SJSA1 (cell line): Measurements from ENCODE around the gene ZNF454. TPM values are rescaled to one million over a fixed set of nuclear protein-coding genes. Genes with fewer than 3 reads are reported as not detected.

Experiments
- DNase-seq, 2 experiments: peaks; one replicate each; pipeline ENCODE4 v3.0.0-alpha.2; 2015 to 2020; ENCODE audit warnings: low spot score in 2 of 2, low read depth in 1 of 2
- H3K27ac ChIP-seq: fragments of 250-450 bp; sonication (Bioruptor Pico); 2 replicates; pipeline ENCODE4 v1.5.1; 2020; ENCODE audit warnings: mild to moderate bottlenecking, moderate library complexity
- H3K27me3 ChIP-seq: fragments of 250-450 bp; sonication (Bioruptor Pico); replicated peaks from 2 replicates; pipeline ENCODE4 v1.5.1; 2020; ENCODE audit warnings: mild to moderate bottlenecking, moderate library complexity
- H3K36me3 ChIP-seq: fragments of 250-450 bp; sonication (Bioruptor Pico); 2 replicates; pipeline ENCODE4 v1.5.1; 2020; ENCODE audit warnings: mild to moderate bottlenecking
- H3K4me1 ChIP-seq: fragments of 250-450 bp; sonication (Bioruptor Pico); replicated peaks from 2 replicates; pipeline ENCODE4 v1.6.1; 2021; ENCODE audit warnings: mild to moderate bottlenecking
- H3K4me3 ChIP-seq: fragments of 250-450 bp; sonication (Bioruptor Pico); 2 replicates; pipeline ENCODE4 v1.5.1; 2020; ENCODE audit warnings: mild to moderate bottlenecking
- H3K9me3 ChIP-seq: fragments of 250-450 bp; sonication (Bioruptor Pico); replicated peaks from 2 replicates; pipeline ENCODE4 v1.5.1; 2020; ENCODE audit warnings: mild to moderate bottlenecking
- total RNA-seq: library from RNA; depleted of rRNA; stranded (reverse); fragments of >200 nt; shearing (Covaris generic); gene quantifications from 2 replicates; pipeline ENCODE4 v1.2.3, GENCODE V29; 2014

ZNF454 gene
- total RNA-seq, 1 experiment from 2014 or later, result not detected

DNA sequence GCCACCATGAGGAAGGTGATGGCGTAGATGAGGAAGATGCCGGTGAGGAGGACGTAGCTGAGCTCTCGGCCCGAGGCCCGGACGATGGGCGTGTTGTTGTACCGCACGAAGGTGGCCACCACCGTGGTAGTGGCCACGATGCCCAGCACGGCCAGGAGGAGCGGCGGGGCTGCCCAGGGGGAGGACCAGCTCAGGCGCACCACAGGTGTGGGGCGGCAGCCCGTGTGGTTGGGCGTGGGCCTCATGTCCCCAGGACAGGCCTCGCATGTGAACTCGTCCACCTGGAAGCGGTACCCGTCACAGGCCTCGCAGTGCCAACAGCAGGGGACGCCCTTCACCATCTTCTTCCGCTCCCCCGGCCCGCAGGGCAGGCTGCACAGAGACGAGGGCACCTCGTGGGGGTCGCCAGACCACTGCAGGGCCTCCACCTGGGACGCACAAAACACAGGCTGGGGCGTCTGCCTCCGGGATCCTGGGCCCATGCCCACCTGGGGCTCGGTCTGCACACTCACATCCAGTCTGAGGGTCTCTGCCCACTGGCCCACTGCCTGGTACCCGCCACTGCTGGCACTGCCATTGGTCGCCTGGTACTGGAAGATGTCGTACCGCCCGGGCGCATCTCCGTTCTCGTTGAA is 45.4 kb downstream of the ZNF454 start:
- H3K36me3 ChIP-seq, result no peaks in the 10 kb centered on the region
- H3K4me3 ChIP-seq, result no peak overlapping the region
- H3K9me3 ChIP-seq, result peaks cover 69% of the 10 kb centered on the region
- no peaks in the 10 kb centered on the region for H3K27me3 ChIP-seq
- no peak for DNase-seq
- H3K4me1 ChIP-seq, result no peaks in the 10 kb centered on the region
- H3K27ac ChIP-seq, result no peak overlapping the region

DNA sequence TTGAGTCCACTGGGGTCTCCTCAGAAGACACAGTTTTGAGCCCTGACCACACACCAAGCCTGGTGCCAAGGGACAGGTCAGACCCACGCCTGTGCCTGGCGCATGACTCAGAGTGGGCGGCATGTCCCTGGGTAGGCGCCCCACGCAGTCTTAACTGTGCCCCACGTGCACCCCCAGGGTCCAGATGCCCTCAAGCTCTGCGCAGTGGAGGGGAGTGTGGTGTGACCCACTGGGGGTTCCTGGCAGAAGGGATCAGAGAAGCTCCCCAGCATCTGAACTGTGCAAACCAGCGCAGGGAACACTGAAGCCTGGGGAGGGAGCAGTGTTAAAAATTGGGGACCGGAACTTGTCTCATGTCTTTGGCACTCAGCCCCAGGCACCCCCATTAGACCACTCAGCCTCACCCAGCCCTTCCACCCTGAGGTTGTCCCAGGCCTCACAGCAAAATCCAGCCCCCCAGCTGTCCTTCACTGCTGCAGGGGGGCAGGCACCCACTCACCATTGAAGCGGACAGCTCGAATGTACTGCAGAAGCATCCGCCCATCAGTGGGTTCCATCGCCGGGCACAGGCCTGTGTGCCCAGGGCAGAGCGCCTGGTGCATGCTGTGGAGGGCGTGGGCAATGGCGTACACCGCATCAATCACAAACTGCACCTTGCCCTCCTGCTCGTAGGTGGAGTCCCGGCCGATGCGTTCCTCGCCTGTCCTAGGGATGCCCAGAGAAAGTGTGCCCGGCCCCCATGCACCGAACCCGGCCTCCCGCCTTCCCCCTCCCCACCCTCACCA is 47.6 kb downstream of the ZNF454 start:
- H3K36me3 ChIP-seq, result no peaks in the 10 kb centered on the region
- no peak overlapping the region for H3K27ac ChIP-seq
- peaks cover 68% of the 10 kb centered on the region for H3K9me3 ChIP-seq
- H3K4me3 ChIP-seq, result no peak overlapping the region
- DNase-seq, result peak in 1 of 2 experiments; percentile 34
- no peaks in the 10 kb centered on the region for H3K27me3 ChIP-seq
- H3K4me1 ChIP-seq, result no peaks in the 10 kb centered on the region

DNA sequence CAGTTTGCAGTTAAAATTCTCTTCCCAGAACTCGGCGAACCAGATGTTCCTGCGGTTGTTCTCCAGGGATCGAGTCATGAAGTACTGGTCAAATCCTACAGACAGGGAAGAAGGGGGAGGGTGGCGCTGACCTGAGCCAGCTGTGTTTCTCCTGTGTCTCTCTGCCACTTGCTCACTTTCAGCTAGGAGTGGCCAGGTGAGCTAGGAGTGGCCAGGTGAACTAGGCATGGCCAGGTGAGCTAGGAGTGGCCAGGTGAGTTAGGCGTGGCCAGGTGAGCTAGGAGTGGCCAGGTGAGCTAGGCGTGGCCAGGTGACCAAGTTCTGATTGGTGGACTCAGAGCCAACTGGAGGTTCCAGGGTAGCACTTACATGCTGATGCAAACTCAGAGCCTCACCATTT is 48.3 kb downstream of the ZNF454 start:
- Histone ChIP-seq H3K27ac (no peak overlapping the region), H3K27me3 (no peaks in the 10 kb centered on the region), H3K36me3 (no peaks in the 10 kb centered on the region), H3K4me1 (no peaks in the 10 kb centered on the region), H3K4me3 (no peak overlapping the region), H3K9me3 (peaks cover 70% of the 10 kb centered on the region)
- peak in 1 of 2 experiments; percentile 30 for DNase-seq

DNA sequence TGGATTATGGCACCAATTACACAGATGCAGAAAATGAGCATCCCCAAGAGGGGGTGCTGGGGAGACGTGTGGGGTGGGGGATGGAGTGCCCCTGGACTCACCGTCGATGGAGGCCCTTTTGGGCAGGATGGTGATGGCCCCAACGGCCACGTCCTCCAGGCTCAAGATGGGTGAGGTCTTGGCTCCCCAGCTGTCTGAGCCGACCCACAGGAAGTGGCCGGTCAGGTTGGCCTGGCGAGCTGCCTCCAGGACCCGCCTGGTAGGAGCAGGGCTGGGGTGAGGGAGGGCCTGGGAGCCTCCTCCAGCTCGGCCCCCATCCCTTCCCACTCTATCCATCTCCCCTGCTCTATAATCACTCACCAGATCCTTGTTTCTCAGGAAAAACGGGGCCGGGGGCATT is 49.5 kb downstream of the ZNF454 start:
- Histone ChIP-seq H3K27ac (no peak overlapping the region), H3K36me3 (no peaks in the 10 kb centered on the region), H3K4me1 (no peaks in the 10 kb centered on the region), H3K27me3 (no peaks in the 10 kb centered on the region), H3K9me3 (peaks cover 69% of the 10 kb centered on the region), H3K4me3 (no peak overlapping the region)
- peak in 1 of 2 experiments; percentile 38 for DNase-seq

DNA sequence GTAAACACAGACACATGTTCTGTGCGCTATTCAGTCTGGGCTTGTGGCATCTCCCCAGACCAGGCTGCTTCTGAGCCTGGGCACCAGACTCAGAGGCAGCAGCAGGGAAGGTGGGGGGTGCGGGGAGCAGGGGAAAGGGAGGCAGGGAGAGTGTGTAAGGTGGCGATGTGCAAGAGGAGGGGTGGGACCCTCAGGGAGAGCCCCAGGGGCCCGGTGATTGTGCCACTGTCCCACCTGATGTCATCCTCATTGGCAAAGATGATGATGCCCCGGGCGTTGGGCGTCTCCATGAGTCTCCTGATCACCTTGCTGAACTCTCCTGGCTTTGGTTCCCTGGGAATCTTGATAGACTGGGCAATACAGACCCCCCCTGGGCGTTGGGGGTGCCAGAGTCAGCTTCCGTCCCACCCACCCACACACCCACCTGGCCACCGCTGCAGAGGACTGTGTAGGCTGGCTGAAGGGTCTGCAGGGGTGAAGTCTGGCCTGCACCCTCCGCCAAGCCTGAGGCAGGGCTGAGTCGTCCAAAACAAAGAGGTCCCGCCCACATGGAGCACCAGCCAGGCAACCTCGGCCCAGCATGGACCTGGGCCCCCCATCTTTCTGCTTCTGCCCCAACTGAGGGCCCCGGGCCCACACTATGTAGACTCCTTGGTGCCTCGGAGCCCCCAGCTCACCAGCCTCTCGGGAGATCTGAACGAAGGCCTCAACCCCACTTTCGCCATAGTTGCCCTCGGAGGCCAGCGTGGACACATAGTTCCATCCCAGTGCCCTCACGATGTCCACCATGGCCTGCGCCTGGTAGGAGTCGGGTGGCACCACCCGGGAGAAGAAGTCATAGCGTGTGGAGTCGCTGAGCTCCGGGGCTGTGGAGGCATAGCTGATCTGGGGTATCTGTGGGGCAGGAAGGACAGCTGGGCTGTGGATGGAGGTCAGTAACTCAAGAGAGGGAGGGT is 50.5 kb downstream of the ZNF454 start:
- DNase-seq, result peak in 1 of 2 experiments; percentile 40

DNA sequence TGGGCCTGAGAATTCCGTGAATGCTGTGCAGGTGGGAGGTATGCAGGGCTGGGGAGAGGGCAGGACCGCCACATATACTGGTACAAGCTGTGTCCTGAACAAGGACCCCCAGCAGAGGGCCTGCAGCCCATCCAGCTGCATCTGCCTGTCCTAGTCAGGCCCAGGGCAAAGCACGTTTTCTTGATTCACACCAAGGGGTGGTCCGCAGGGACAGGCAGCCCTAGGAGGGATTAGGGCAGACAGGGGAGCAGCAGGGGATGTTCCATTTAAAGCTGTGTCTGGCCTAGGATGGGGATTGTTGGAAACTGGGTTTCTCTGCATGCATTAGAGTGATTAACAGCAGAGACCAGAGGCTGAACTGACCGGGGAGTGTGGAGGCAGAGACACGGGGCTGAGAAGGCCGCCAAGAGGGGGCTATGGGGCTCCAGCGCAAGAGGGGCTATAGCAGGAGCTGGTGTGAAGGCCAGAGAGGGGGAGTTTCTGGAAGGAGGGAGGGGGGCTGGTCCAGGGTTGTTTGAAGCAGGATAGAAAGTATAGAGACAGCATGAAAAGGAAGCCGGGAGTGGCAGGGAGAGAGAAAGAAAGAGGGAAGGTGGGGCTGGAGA is 51.4 kb downstream of the ZNF454 start:
- peak in 1 of 2 experiments; percentile 40 for DNase-seq
- no peaks in the 10 kb centered on the region for H3K27me3 ChIP-seq
- H3K9me3 ChIP-seq, result peaks cover 68% of the 10 kb centered on the region
- H3K4me3 ChIP-seq, result no peak overlapping the region
- no peaks in the 10 kb centered on the region for H3K4me1 ChIP-seq
- H3K27ac ChIP-seq, result no peak overlapping the region
- H3K36me3 ChIP-seq, result no peaks in the 10 kb centered on the region

More for the DNA sequence above, 50.5 kb downstream of the ZNF454 start:
- Histone ChIP-seq H3K9me3 (peaks cover 69% of the 10 kb centered on the region), H3K4me1 (no peaks in the 10 kb centered on the region), H3K36me3 (no peaks in the 10 kb centered on the region), H3K27ac (no peak overlapping the region), H3K27me3 (no peaks in the 10 kb centered on the region), H3K4me3 (no peak overlapping the region)

DNA sequence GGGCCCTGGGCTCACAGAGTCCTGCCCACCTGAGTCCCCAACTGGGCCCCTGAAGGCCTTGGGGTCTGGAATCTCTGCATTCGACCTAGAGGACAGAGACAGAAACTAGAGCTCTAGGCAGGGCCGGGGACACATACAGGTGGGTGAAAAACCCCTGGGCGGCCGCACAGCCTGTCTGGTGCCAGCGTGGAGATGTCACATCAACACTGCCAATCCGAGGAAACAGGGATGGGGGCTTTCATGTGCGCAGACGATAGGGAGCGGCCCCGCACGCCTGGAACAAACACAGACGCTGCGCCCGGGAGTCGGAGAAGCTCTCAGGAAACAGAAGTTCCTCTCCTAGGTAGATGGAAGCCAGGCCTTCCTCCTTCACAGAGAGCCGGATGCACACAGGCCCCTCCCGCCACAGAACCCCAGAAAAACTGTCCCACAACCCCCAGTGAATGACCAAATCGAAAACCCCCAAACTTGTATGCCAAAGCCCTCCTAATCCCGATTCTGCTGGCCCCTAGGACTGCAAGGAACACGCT is 52.3 kb downstream of the ZNF454 start:
- H3K27ac ChIP-seq, result no peak overlapping the region
- no peaks in the 10 kb centered on the region for H3K4me1 ChIP-seq
- H3K4me3 ChIP-seq, result no peak overlapping the region
- H3K36me3 ChIP-seq, result no peaks in the 10 kb centered on the region
- peak in 1 of 2 experiments; percentile 39 for DNase-seq
- no peaks in the 10 kb centered on the region for H3K27me3 ChIP-seq
- H3K9me3 ChIP-seq, result peaks cover 64% of the 10 kb centered on the region

DNA sequence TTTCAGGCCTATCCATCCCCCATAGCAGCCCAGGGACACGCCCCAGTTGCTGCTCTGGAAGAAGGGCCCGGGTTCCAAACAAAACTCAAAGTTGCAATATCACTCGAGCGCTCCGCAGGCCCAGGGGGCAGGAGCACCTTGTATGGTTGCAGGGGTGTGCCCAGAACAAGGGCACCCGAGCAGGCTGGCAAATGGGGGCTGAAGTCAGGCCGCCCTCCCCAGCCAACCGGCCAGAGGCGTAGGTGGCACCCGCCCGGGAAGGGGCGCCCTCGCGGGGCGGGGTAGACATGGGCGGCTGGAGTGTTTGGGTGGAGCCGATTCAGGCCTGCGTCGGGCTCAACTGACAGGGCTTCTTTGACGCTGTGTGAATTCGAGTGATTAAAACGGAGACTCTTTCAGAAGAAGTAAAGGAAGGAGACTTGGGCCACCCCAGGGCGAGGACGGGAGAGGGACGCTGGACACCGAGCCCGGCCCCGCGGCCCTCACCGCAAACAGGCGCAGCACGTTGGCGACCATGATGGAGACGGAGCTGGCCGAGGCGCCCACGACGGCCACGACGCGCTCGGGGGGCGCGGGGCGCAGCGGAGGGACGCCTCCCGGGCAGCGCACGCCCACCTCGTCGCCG is 53.1 kb downstream of the ZNF454 start:
- Histone ChIP-seq H3K27ac (no peak overlapping the region), H3K9me3 (peaks cover 68% of the 10 kb centered on the region), H3K36me3 (no peaks in the 10 kb centered on the region), H3K4me3 (no peak overlapping the region), H3K27me3 (no peaks in the 10 kb centered on the region), H3K4me1 (no peaks in the 10 kb centered on the region)
- peak in 1 of 2 experiments; percentile 38 for DNase-seq

DNA sequence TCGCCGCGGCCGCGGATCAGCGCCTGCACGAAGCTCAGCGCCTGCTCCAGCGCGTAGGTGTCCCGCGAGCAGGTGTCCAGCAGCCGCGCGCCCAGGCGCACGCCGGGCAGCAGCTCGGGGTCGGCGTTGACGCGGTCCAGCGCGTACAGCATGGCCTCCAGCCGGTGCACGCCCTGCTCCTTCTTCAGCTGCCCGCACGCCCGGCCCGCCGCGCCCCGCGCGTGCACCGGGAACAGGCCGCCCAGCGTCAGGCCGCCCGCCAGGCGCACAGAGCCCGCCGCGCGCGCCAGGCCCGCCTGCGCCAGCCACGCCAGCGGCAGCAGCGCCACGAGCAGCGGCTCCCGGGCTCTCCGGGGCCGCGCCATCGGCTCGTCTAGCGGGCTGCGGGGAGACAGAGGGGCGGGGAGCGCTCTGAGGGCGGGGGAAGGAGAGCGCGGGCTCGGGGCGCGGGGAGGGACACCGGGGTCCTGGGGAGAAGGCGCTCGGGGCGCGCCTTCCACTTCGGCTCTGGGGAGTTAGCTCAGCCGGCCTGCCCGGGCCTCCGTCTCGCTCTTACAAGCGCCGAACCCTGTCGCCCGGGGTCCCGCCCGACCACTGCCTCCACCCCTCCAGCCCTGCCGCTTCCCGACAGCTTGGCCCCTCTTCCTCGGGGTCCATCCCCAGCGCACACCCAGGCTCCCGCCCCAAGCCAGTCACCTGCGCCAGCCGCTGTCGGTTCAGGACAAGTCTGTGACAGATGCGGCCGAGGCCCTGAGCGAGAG is 53.8 kb downstream of the ZNF454 start, which contains the start of gene GRM6:
GRM6 (minus strand) TSS at position 741 of the 761 bp plus-strand sequence; CDS start at position 365, 376 bp downstream.
- Histone ChIP-seq H3K36me3 (no peaks in the 10 kb centered on the region), H3K4me3 (no peak within 1 kb of the TSS), H3K4me1 (no peaks in the 10 kb centered on the region), H3K27me3 (no peaks in the 10 kb centered on the region), H3K27ac (no peak within 1 kb of the TSS), H3K9me3 (peaks cover 66% of the 10 kb centered on the region)
- peak in 1 of 2 experiments; percentile 44 for DNase-seq

DNA sequence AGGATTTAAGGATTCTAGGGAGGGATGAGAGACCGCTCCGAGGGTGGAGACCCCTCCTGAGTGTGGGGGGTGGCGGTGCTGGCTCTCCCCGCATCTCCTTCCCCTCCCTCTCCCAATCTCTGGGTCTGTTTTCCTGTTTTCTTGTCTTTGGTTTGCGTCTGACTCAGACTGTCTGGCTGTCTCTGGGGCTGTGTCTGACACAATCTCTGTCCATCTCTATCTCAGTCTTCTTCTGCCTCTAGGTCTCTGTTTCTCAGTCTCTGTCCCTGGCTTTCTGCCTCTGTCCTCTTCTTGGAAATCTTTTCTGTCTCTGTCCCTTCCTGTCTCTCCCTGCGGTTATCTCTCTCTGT is 54.3 kb downstream of the ZNF454 start:
- no peak overlapping the region for H3K4me3 ChIP-seq

DNA sequence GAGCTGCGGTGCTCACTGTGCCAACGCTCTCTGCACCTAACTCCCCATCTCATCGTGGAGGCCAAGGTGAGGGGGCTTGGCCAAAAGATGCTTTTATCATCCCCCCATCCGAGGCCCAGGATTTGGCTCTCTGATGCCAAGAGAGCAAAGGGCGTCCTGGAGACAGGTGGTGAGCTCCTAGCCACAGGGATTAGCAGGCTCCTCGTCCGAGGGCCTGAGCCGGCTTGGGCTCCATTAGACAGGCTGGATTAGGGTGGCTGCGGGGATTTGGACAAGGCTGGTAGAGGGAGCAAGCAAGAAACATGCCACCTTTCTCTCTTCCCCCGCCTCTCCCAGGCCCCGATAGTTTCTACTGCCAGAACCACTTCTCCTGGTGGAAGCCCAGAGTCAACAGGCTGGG is 55.2 kb downstream of the ZNF454 start:
- Histone ChIP-seq H3K4me3 (no peak overlapping the region), H3K9me3 (peaks cover 58% of the 10 kb centered on the region), H3K27me3 (no peaks in the 10 kb centered on the region), H3K4me1 (no peaks in the 10 kb centered on the region), H3K27ac (no peak overlapping the region), H3K36me3 (no peaks in the 10 kb centered on the region)
- DNase-seq, result no peak

More for the DNA sequence above, 54.3 kb downstream of the ZNF454 start:
- H3K36me3 ChIP-seq, result no peaks in the 10 kb centered on the region
- no peaks in the 10 kb centered on the region for H3K4me1 ChIP-seq
- no peaks in the 10 kb centered on the region for H3K27me3 ChIP-seq
- no peak for DNase-seq
- no peak overlapping the region for H3K27ac ChIP-seq
- H3K9me3 ChIP-seq, result peaks cover 62% of the 10 kb centered on the region

DNA sequence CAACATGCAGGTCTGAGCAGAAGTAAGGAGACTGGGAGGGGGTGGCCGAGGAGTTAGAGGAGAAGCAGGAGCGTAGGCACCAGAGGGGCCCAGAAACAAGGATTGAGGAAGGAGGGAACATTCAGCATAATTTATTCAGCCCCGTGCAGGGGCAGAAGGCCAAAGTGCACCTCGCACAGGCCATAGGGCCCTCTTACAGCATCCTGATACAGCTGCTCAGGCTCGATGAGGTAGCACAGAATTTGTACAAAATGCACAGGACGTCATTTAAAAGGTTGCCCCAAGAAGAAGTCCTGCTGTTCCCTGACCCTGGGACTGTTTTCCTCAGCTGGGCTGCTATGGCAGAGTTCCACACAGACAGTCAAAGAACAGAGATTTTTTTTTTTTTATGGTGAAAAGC is 56.2 kb downstream of the ZNF454 start:
- Histone ChIP-seq H3K27me3 (no peaks in the 10 kb centered on the region), H3K4me1 (no peaks in the 10 kb centered on the region), H3K4me3 (no peak overlapping the region), H3K36me3 (no peaks in the 10 kb centered on the region), H3K9me3 (peaks cover 57% of the 10 kb centered on the region), H3K27ac (no peak overlapping the region)
- DNase-seq, result no peak
